H9 (cell line): Measurements from ENCODE around the gene SSTR3. TPM values are rescaled to one million over a fixed set of nuclear protein-coding genes. Genes with fewer than 3 reads are reported as not detected.
A peak's percentile ranks its signal among the peaks of the same experiment; 100 is the strongest.
"Not testable (repeated sequence)": the region's sequence is repeated elsewhere in the genome, so short reads cannot be mapped to it uniquely, and the experiment has no call there.

Experiments
- DNase-seq: peaks from one replicate; pipeline ENCODE4 v3.0.0-alpha.2; 2017
- H2AFZ ChIP-seq: one replicate; pipeline ENCODE4 v1.6.1; 2013; ENCODE audit warnings: mild to moderate bottlenecking, low read length, control low read depth, moderate library complexity
- H2AK5ac ChIP-seq: 2 replicates; pipeline ENCODE4 v1.6.1; 2013; ENCODE audit warnings: low read length, control low read depth, mixed read lengths; ENCODE audit not compliant: insufficient read length
- H2BK120ac ChIP-seq: one replicate; pipeline ENCODE4 v1.6.1; 2013; ENCODE audit warnings: low read depth, mild to moderate bottlenecking, low read length, control low read depth, inconsistent platforms; ENCODE audit not compliant: poor library complexity, severe bottlenecking
- H2BK12ac ChIP-seq: 2 replicates; pipeline ENCODE4 v1.6.1; 2013; ENCODE audit warnings: low read length, control low read depth, mixed read lengths, low read depth; ENCODE audit not compliant: insufficient read length
- H2BK15ac ChIP-seq: 2 replicates; pipeline ENCODE4 v1.6.1; 2013; ENCODE audit warnings: low read depth, low read length, control low read depth
- H2BK20ac ChIP-seq: one replicate; pipeline ENCODE4 v1.6.1; 2013; ENCODE audit warnings: low read depth, mild to moderate bottlenecking, low read length, control low read depth, inconsistent platforms; ENCODE audit not compliant: poor library complexity, severe bottlenecking
- H2BK5ac ChIP-seq: 2 replicates; pipeline ENCODE4 v1.6.1; 2013; ENCODE audit warnings: low read length, control low read depth, mixed read lengths; ENCODE audit not compliant: insufficient read length
- H3K14ac ChIP-seq: 2 replicates; pipeline ENCODE4 v1.6.1; 2013; ENCODE audit warnings: low read length, control low read depth; ENCODE audit not compliant: insufficient read depth
- H3K18ac ChIP-seq: 2 replicates; pipeline ENCODE4 v1.6.1; 2013; ENCODE audit warnings: low read depth, mild to moderate bottlenecking, mixed read lengths, low read length, control low read depth; ENCODE audit not compliant: insufficient read length
- H3K23ac ChIP-seq: 2 replicates; pipeline ENCODE4 v1.6.1; 2013; ENCODE audit warnings: low read length, control low read depth, mixed read lengths, low read depth; ENCODE audit not compliant: insufficient read length
- H3K23me2 ChIP-seq: 2 replicates; pipeline ENCODE4 v1.6.1; 2013; ENCODE audit warnings: low read depth, mild to moderate bottlenecking, mixed read lengths, low read length, control low read depth; ENCODE audit not compliant: insufficient read length, poor library complexity, severe bottlenecking
- H3K27ac ChIP-seq: 2 replicates; pipeline ENCODE4 v1.5.1; 2013; ENCODE audit warnings: low read length, control low read depth, mixed read lengths, low read depth; ENCODE audit not compliant: insufficient read length
- H3K27me3 ChIP-seq: 2 replicates; pipeline ENCODE4 v1.6.1; 2013; ENCODE audit warnings: low read length, control low read depth, inconsistent platforms; ENCODE audit not compliant: insufficient read depth
- H3K4ac ChIP-seq: 2 replicates; pipeline ENCODE4 v1.6.1; 2013; ENCODE audit warnings: low read depth, mild to moderate bottlenecking, control low read depth, inconsistent platforms, low read length, moderate library complexity
- H3K4me1 ChIP-seq: 2 replicates; pipeline ENCODE4 v1.6.1; 2013; ENCODE audit warnings: low read length, control low read depth, inconsistent platforms; ENCODE audit not compliant: insufficient read depth
- H3K4me2 ChIP-seq: 2 replicates; pipeline ENCODE4 v1.6.1; 2013; ENCODE audit warnings: low read length, control low read depth, mixed read lengths; ENCODE audit not compliant: insufficient read length, insufficient read depth
- H3K56ac ChIP-seq: 2 replicates; pipeline ENCODE4 v1.6.1; 2013; ENCODE audit warnings: low read depth, mild to moderate bottlenecking, mixed read lengths, low read length, control low read depth; ENCODE audit not compliant: insufficient read length
- H3K79me1 ChIP-seq: 2 replicates; pipeline ENCODE4 v1.6.1; 2013; ENCODE audit warnings: low read depth, mild to moderate bottlenecking, moderate library complexity, low read length, control low read depth, inconsistent platforms; ENCODE audit not compliant: insufficient read depth, poor library complexity, severe bottlenecking
- H3K79me2 ChIP-seq: 2 replicates; pipeline ENCODE4 v1.6.1; 2013; ENCODE audit warnings: low read length, control low read depth, inconsistent platforms; ENCODE audit not compliant: insufficient read depth
- H3K9ac ChIP-seq: 2 replicates; pipeline ENCODE4 v1.6.1; 2013; ENCODE audit warnings: low read length, control low read depth, mixed read lengths; ENCODE audit not compliant: insufficient read length; ENCODE audit errors: extremely low read depth
- H3K9me3 ChIP-seq: one replicate; pipeline ENCODE4 v1.6.1; 2013; ENCODE audit warnings: low read depth, low read length, inconsistent platforms; ENCODE audit not compliant: control insufficient read depth
- H3T11ph ChIP-seq: one replicate; pipeline ENCODE4 v1.6.1; 2013; ENCODE audit warnings: mild to moderate bottlenecking, low read length, control low read depth, inconsistent platforms
- H4K20me1 ChIP-seq: one replicate; pipeline ENCODE4 v1.6.1; 2013; ENCODE audit not compliant: control insufficient read depth, insufficient read length, insufficient read depth
- H4K5ac ChIP-seq: 2 replicates; pipeline ENCODE4 v1.6.1; 2013; ENCODE audit warnings: low read depth, mild to moderate bottlenecking, mixed read lengths, low read length, control low read depth; ENCODE audit not compliant: insufficient read length
- H4K8ac ChIP-seq: replicated peaks from 2 replicates; pipeline ENCODE4 v1.6.1; 2013; ENCODE audit warnings: low read length, control low read depth, mixed read lengths, low read depth; ENCODE audit not compliant: insufficient read length
- H4K91ac ChIP-seq: 2 replicates; pipeline ENCODE4 v1.6.1; 2013; ENCODE audit warnings: low read depth, mild to moderate bottlenecking, moderate library complexity, mixed read lengths, low read length, control low read depth; ENCODE audit not compliant: insufficient read length
- H3K27ac Mint-ChIP-seq, 3 experiments: 2 replicates in 2 of 3; 3 replicates in 1 of 3; pipeline ENCODE4 v1.8.0; 2020 to 2021; ENCODE audit warnings: mixed read lengths in 3 of 3, mild to moderate bottlenecking in 1 of 3, moderate library complexity in 1 of 3
- H3K27me3 Mint-ChIP-seq: 2 replicates; pipeline ENCODE4 v1.8.0; 2021; ENCODE audit warnings: low read depth, mild to moderate bottlenecking, moderate library complexity, mixed read lengths
- H3K36me3 Mint-ChIP-seq, 3 experiments: 2 replicates in 2 of 3; 3 replicates in 1 of 3; pipeline ENCODE4 v1.8.0; 2020 to 2021; ENCODE audit warnings: low read depth in 3 of 3, mixed read lengths in 3 of 3; ENCODE audit not compliant: insufficient read depth in 1 of 3
- H3K4me1 Mint-ChIP-seq, 2 experiments: 2 replicates each; pipeline ENCODE4 v1.8.0; 2020; ENCODE audit warnings: mixed read lengths in 2 of 2
- H3K4me3 Mint-ChIP-seq, 2 experiments: 2 replicates in 1 of 2; 3 replicates in 1 of 2; pipeline ENCODE4 v1.8.0; 2020 to 2021; ENCODE audit warnings: mild to moderate bottlenecking in 2 of 2, mixed read lengths in 2 of 2, moderate library complexity in 1 of 2
- H3K9me3 Mint-ChIP-seq, 2 experiments: 2 replicates in 1 of 2; 3 replicates in 1 of 2; pipeline ENCODE4 v1.8.0; 2020; ENCODE audit warnings: mild to moderate bottlenecking in 2 of 2, mixed read lengths in 2 of 2, moderate library complexity in 1 of 2
- CTCF ChIP-seq: fragments of 200-600 bp; sonication (generic); conservative IDR thresholded peaks from 3 replicates; pipeline ENCODE4 v1.8.0; 2021; ENCODE audit warnings: antibody characterized with exemption, mild to moderate bottlenecking
- WGBS: extraction: QIAGEN DNeasy Blood & Tissue Kit; methylation state at CpG from one replicate; pipeline ENCODE4 v1.1.7; 2013; ENCODE audit warnings: missing lambda C conversion rate, low lambda C conversion rate, mixed read lengths; ENCODE audit not compliant: insufficient read length; ENCODE audit errors: extremely low coverage; 5-methylcytosine and 5-hydroxymethylcytosine counted together
- total RNA-seq: library from RNA; stranded (reverse); gene quantifications from 2 replicates; pipeline ENCODE4 v1.2.1, GENCODE V29; 2021

SSTR3 gene
- total RNA-seq, 1 experiment from 2014 or later: 0.68 TPM

DNA sequence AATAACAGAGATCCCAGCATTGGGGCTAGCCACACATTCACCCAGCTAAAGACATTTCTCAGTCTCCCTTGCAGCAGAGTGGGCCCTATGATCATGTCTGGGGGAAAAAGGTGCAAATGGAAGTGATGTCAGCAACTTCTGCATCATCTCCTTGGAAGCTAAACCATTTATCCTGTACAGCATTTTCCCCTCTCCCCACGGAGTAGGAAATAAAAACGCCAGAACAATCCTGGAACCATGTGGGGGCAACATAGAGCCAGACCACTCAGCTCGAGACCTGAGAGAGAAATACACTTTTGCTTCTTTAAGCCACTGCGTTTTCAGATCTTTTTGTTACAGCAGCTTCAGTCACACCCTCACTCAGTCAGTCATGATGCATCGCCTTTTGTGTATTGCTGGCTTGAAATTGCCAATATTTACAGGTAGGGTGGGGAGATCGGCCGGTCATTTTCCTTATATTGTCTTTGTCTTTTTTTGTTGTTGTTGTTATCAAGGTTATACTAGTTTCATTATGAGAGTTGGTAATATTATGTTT is 40.9 kb upstream of the SSTR3 start:
- Histone ChIP-seq H2BK120ac (no peak overlapping the region), H3K14ac (no peak overlapping the region), H3K79me1 (no peaks in the 10 kb centered on the region), H3K4me2 (no peak overlapping the region), H3K9ac (no peak overlapping the region), H2BK5ac (no peak overlapping the region), H4K5ac (no peak overlapping the region), H2BK15ac (no peak overlapping the region), H3K23ac (no peak overlapping the region), H3K18ac (no peak overlapping the region), H3K56ac (no peak overlapping the region), H4K91ac (no peak overlapping the region), H2BK20ac (no peak overlapping the region), H3K27ac (no peak overlapping the region), H2BK12ac (no peak overlapping the region), H3K9me3 (no peaks in the 10 kb centered on the region), H4K8ac (no peak overlapping the region), H3K4me1 (no peaks in the 10 kb centered on the region), H3K23me2 (no peaks in the 10 kb centered on the region), H3K4ac (no peak overlapping the region), H3K79me2 (no peaks in the 10 kb centered on the region), H2AK5ac (no peak overlapping the region), H3T11ph (no peak overlapping the region), H4K20me1 (no peaks in the 10 kb centered on the region), H3K27me3 (no peaks in the 10 kb centered on the region), H2AFZ (no peak overlapping the region)
- no CpG with 5 or more reads among the region's 7 CpGs for WGBS
- Mint-ChIP-seq H3K4me1 (peaks cover 7 to 27% of the 10 kb centered on the region in 2 experiments), H3K4me3 (no peak overlapping the region), H3K9me3 (no peaks in the 10 kb centered on the region), H3K27me3 (peaks cover 16% of the 10 kb centered on the region), H3K36me3 (no peaks in the 10 kb centered on the region), H3K27ac (no peak overlapping the region)
- peak; percentile 27; the same call in 1 of the 3 replicates for TF ChIP-seq CTCF
- DNase-seq: no peak

DNA sequence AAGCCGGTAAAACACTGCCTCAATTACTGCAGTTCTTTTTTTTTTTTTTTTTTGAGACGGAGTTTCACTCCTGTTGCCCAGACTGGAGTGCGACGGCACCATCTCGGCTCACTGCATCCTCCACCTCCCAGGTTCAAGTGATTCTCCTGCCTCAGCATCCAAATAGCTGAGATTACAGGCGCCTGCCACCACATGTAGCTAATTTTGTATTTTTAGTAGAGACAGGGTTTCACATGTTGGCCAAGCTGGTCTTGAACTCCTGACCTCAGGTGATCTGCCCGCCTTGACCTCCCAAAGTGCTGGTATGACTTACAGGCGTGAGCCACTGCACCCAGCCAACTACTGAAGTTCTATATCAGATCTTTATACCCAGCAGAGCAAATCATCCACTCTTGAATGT is 39.6 kb upstream of the SSTR3 start:
- not testable (repeated sequence) for H3K4ac ChIP-seq, H3T11ph ChIP-seq, H2AK5ac ChIP-seq, H3K9me3 Mint-ChIP-seq, H3K27ac Mint-ChIP-seq, H4K20me1 ChIP-seq, H3K23me2 ChIP-seq, H3K36me3 Mint-ChIP-seq, H4K5ac ChIP-seq, H2BK15ac ChIP-seq, H3K27me3 ChIP-seq, H3K23ac ChIP-seq, H4K91ac ChIP-seq, H3K9me3 ChIP-seq, H2AFZ ChIP-seq, H3K27ac ChIP-seq, DNase-seq, H3K4me3 Mint-ChIP-seq, H2BK12ac ChIP-seq, H3K4me1 ChIP-seq, H3K4me2 ChIP-seq, H4K8ac ChIP-seq, H3K18ac ChIP-seq, H3K14ac ChIP-seq, H2BK20ac ChIP-seq, H3K79me2 ChIP-seq, H3K9ac ChIP-seq, H2BK120ac ChIP-seq, H2BK5ac ChIP-seq, H3K56ac ChIP-seq, H3K79me1 ChIP-seq
- Mint-ChIP-seq H3K27me3 (peaks cover 12% of the 10 kb centered on the region), H3K4me1 (peaks cover 7 to 27% of the 10 kb centered on the region in 2 experiments)
- no CpG with 5 or more reads among the region's 8 CpGs for WGBS
